GM21723 (cell line): ENCODE data around the gene FOXD4L5.
"Not testable (repeated sequence)": the region's sequence is repeated elsewhere in the genome, so short reads cannot be mapped to it uniquely, and the experiment has no call there.

Experiments used
- ATAC-seq: cut with Tn5 transposase; IDR thresholded peaks from one replicate; pipeline ENCODE4 v1.9.1; 2021; ENCODE audit warnings: mild to moderate bottlenecking, moderate library complexity; ENCODE audit not compliant: unreplicated experiment

The FOXD4L5 gene

DNA sequence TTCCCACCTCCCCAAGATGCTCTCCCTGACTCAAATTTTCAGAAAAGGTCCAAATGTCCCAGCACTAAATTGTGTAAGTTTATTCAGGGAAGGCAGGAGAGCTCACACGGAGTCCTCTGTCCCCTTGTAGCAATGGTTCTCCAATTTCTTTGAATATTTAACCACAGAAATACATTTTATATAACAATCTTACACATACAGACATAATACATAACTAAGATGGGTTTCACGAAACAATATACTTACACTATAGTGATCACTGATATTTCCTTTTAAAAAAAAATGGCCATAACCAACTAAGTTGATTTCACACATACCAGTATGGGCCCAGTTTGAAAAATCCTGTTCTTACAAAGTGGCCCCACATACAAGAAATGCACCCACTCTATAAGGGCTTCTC is at the start of gene FOXD4L5:
Gene FOXD4L5, minus strand, starts transcription at position 101 of the 400 bp plus-strand sequence. CDS start 832 bp downstream, outside the sequence.
- ATAC-seq = not testable (repeated sequence)

DNA sequence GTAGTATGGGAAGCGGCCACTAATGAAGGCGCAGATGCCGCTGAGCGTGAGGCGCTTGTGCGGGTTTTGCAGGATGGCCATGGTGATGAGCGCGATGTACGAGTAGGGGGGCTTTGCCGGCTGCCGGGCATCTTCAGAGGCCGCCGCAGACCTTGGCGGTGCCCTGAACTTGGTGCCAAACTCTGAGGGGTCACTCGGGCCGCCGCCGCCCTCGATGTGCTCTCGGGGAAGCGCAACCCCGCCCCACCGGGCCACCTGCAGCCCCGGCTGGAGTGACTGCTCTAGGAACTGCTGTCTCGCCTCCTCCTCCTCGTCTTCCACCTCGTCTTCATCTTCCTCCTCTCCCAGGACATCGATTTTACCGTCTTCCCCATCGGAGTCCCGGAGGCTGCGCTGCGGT is 1.1 kb downstream of the FOXD4L5 start:
- not testable (repeated sequence) for ATAC-seq

DNA sequence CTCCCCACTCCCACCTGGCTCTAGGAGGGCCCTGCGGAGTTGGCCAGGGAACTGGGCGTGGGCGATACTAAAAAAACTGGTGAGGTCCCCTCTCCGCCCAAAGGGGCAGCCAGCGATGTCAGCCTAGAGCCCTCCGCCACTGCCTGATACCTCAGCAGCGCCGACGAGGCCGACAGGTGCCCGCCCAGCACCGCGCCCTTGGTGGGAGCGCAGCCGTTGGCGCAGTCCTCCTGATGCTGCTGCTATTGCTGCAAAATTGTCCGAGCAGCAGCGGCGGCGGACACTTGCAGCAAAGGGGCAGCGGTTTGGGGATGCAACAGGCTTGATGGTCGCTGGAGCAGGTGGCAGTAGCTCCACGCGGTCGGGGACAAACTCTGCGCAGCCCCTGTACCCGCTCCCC is 2.0 kb downstream of the FOXD4L5 start:
- ATAC-seq = not testable (repeated sequence)
